Hepatocyte (in vitro differentiated cells): Measurements from ENCODE around the gene ABO.

Experiments used
- CTCF ChIP-seq: fragments of 200-600 bp; sonication (generic); IDR thresholded peaks from 2 replicates; pipeline ENCODE4 v1.5.1; 2016; ENCODE audit warnings: antibody characterized with exemption, mild to moderate bottlenecking; ENCODE audit not compliant: poor library complexity
- EZH2 ChIP-seq: fragments of 200-600 bp; sonication (generic); IDR thresholded peaks from 2 replicates; pipeline ENCODE4 v1.6.1; 2016; ENCODE audit warnings: antibody characterized with exemption, mild to moderate bottlenecking, borderline replicate concordance
- EZH2phosphoT487 ChIP-seq: fragments of 200-600 bp; sonication (generic); IDR thresholded peaks from one replicate; pipeline ENCODE4 v1.6.1; 2018; ENCODE audit warnings: antibody characterized with exemption, mild to moderate bottlenecking, low read depth, moderate library complexity; ENCODE audit not compliant: unreplicated experiment, severe bottlenecking

- TF ChIP-seq CTCF (no peak), EZH2 (no peak), EZH2phosphoT487 (no peak)
Observed at GRCh38 chr9:133273098-133273497, 1.9 kb downstream of the ABO start.
